Kidney (tissue), 14 donors: ENCODE measurements around the gene ZNF41. TPM values are rescaled to one million over a fixed set of nuclear protein-coding genes. Genes with fewer than 3 reads are reported as not detected.

Experiments
- DNase-seq, 5 donors: peaks; one replicate each; pipeline ENCODE4 v3.0.0-alpha.2; 2013 to 2020
- FAIRE-seq: peaks from 2 replicates; lab custom pipeline; 2012; peaks lifted over from hg19 to GRCh38; lab: Jason Lieb, UNC
- H3K27ac ChIP-seq, 2 donors: one replicate each; pipeline ENCODE4 v1.7.0; 2013; ENCODE audit warnings: low read depth in 2 of 2, low read length in 2 of 2, inconsistent platforms in 1 of 2
- H3K27me3 ChIP-seq: one replicate; pipeline ENCODE4 v1.7.1; 2013; ENCODE audit warnings: low read length, inconsistent platforms; ENCODE audit not compliant: control insufficient read depth, insufficient read depth
- H3K36me3 ChIP-seq, 3 donors: one replicate each; pipeline versions ENCODE4 v1.7.0 to v1.7.1; 2013; ENCODE audit warnings: low read length in 3 of 3, control low read depth in 1 of 3, inconsistent platforms in 1 of 3; ENCODE audit not compliant: insufficient read depth in 3 of 3, control insufficient read depth in 2 of 3
- H3K4me1 ChIP-seq, 3 donors: one replicate each; pipeline versions ENCODE4 v1.7.0 to v1.7.1; 2013; ENCODE audit warnings: low read length in 3 of 3, inconsistent platforms in 1 of 3, low read depth in 1 of 3; ENCODE audit not compliant: control insufficient read depth in 2 of 3, insufficient read depth in 2 of 3
- H3K4me3 ChIP-seq, 3 donors: one replicate each; pipeline versions ENCODE4 v1.7.0 to v1.8.1; 2013; ENCODE audit warnings: low read length in 3 of 3, control low read depth in 1 of 3, inconsistent platforms in 1 of 3
- H3K9ac ChIP-seq, 3 donors: one replicate each; pipeline versions ENCODE4 v1.7.0 to v1.7.1; 2013; ENCODE audit warnings: low read length in 3 of 3, control low read depth in 1 of 3, inconsistent platforms in 1 of 3
- H3K9me3 ChIP-seq, 3 donors: one replicate each; pipeline versions ENCODE4 v1.7.0 to v1.7.1; 2013; ENCODE audit warnings: low read length in 3 of 3, control low read depth in 1 of 3, inconsistent platforms in 1 of 3; ENCODE audit not compliant: control insufficient read depth in 2 of 3, insufficient read depth in 1 of 3
- CTCF ChIP-seq: IDR thresholded peaks from 3 replicates; pipeline ENCODE4 v1.5.1; 2012; ENCODE audit warnings: mild to moderate bottlenecking, moderate library complexity, borderline replicate concordance; ENCODE audit not compliant: insufficient read depth; ENCODE audit errors: extremely low read depth
- intact Hi-C: fragments of 100-400 bp; cut with DNase I; formaldehyde crosslinking; loops from one replicate; pipeline ENCODE4 v1.11.1; 2022
- polyA plus RNA-seq: library from polyadenylated mRNA; stranded (reverse); fragments of 350-450 nt; fragmentation: Illumina TruSeq; extraction: RNeasy Lipid Tissue Mini Kit (QIAGEN cat#74804); gene quantifications from one replicate; pipeline ENCODE4 v1.2.3, GENCODE V29; 2014; ENCODE audit warnings: low read depth, low replicate concordance; ENCODE audit not compliant: insufficient read depth
- total RNA-seq: library from RNA; stranded (reverse); fragmentation: NEBNext Ultra II Directional; extraction: Animal tissue kit (Norgen Biotek cat#: 25700); gene quantifications from one replicate; pipeline ENCODE4 v1.2.1, GENCODE V29; 2021
- donor health status: control.
- donor health status: control.
- donor health status: control.
- donor health status: control.
- donor health status: control.
- donor health status: DM: yes; HTN: yes; CAD: no.
- donor health status: Normal renal cell carcinoma (clear cell type).

Gene ZNF41
- total and polyA plus RNA-seq, 2 donors from 2014 or later = 2.5 to 12.7 TPM

- Histone ChIP-seq H3K27me3 (no peaks in the 10 kb centered on the region), H3K4me1 (no peaks in the 10 kb centered on the region), H3K9me3 (peaks cover under 1 to 22% (median 3%) of the 10 kb centered on the region in 3 donors), H3K4me3 (no peak overlapping the region), H3K27ac (no peak overlapping the region), H3K9ac (no peak overlapping the region), H3K36me3 (peaks cover 2 to 16% (median 9%) of the 10 kb centered on the region in 3 donors)
- no peak for TF ChIP-seq CTCF
- FAIRE-seq (no peak), DNase-seq (no peak)
- intact Hi-C loops = no loop called here
Observed at GRCh38 chrX:47452112-47452511, 30.9 kb downstream of the ZNF41 start.

- Histone ChIP-seq H3K27ac (no peak overlapping the region), H3K4me3 (no peak overlapping the region), H3K36me3 (peaks cover 0 to 13% (median 9%) of the 10 kb centered on the region in 3 donors), H3K9me3 (peaks cover 2 to 24% (median 3%) of the 10 kb centered on the region in 3 donors), H3K9ac (no peak overlapping the region), H3K4me1 (no peaks in the 10 kb centered on the region), H3K27me3 (no peaks in the 10 kb centered on the region)
- no peak for TF ChIP-seq CTCF
- FAIRE-seq (no peak), DNase-seq (no peak)
- intact Hi-C loops = no loop called here
Observed at GRCh38 chrX:47448165-47448806, 34.7 kb downstream of the ZNF41 start.

- peaks cover 2 to 24% (median 3%) of the 10 kb centered on the region in 3 donors for H3K9me3 ChIP-seq
- DNase-seq = no peak
- H3K9ac ChIP-seq = no peak overlapping the region
- H3K4me1 ChIP-seq = no peaks in the 10 kb centered on the region
- H3K36me3 ChIP-seq = peaks cover 0 to 13% (median 9%) of the 10 kb centered on the region in 3 donors
- H3K27ac ChIP-seq = no peak overlapping the region
- no peak for TF ChIP-seq CTCF
- H3K4me3 ChIP-seq = no peak overlapping the region
- H3K27me3 ChIP-seq = no peaks in the 10 kb centered on the region
- intact Hi-C loops = no loop called here
- FAIRE-seq = no peak
Observed at GRCh38 chrX:47447607-47448006, 35.4 kb downstream of the ZNF41 start.
